ENCODE data around the gene TRAF3.

The TRAF3 gene

DNA sequence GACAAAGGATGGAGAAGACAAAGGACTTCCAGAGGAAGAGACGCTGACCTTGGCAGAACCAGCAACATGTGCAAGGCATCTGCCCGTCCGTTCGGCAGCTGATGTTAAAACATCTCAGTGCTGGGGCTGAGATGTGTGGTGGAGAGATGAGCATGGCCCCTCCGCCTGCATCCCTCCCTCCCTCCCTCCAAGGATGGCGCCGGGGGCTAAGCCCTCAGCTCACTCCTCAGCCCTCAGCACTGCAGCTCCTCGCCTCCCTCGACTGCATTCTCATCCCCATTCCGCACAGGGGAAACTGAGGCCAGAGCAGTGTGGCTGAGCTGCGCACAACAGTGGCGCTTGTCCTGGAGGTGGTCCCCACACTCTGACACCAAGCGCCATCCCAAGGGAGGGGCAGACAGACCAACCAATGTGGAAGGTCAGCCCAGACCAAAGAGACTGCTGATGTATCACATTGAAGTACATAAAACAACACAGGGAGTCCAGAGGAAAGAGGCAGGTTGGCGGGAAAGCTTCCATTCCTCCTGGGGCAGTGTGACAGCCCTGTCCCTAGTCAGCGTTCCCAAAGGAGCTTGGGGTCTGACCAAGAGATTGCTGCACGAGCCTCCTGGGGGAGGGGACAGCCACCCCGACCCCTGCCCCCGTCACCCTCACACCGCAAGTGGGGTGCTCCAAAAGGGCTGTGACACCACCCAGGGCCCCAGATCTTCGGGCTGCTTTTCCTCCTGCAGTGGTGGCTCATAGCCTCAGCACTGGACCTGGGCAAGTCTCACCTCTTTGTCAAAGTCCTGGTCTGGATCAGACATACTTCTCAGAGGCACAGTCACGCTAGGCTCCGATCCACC lies 160.3 kb downstream of the TRAF3 start:
- no peak overlapping the region for H3K4me3 ChIP-seq (ENCODE audit: low read depth, low read length)
- no peak for DNase-seq (ENCODE audit: low read depth)
- TF ChIP-seq, protein P1, sequence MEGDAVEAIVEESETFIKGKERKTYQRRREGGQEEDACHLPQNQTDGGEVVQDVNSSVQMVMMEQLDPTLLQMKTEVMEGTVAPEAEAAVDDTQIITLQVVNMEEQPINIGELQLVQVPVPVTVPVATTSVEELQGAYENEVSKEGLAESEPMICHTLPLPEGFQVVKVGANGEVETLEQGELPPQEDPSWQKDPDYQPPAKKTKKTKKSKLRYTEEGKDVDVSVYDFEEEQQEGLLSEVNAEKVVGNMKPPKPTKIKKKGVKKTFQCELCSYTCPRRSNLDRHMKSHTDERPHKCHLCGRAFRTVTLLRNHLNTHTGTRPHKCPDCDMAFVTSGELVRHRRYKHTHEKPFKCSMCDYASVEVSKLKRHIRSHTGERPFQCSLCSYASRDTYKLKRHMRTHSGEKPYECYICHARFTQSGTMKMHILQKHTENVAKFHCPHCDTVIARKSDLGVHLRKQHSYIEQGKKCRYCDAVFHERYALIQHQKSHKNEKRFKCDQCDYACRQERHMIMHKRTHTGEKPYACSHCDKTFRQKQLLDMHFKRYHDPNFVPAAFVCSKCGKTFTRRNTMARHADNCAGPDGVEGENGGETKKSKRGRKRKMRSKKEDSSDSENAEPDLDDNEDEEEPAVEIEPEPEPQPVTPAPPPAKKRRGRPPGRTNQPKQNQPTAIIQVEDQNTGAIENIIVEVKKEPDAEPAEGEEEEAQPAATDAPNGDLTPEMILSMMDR (IDR thresholded peaks at IDR 0.05; ENCODE audit: insufficient read depth, low read depth, low read length, missing control alignments), result no peak

DNA sequence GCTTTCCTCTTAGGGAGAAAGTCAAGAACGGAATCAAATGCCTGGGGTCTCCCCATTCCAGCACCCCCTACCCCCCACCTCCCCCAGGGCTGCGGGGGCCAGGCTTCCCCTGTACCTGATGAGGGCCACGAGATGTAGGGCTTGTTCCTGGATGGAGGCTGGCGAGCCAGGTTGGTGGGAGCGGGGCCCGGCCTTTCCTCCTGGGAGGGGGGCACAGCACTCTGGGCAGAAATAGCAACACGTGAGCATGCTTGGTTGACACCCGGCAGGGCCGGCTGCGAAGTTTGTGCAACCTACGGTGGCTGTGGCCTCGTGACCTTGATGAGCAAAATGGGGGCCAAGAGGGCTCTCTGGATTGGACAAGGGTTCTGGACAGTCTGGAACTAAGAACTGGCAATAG lies 160.9 kb downstream of the TRAF3 start:
- TF ChIP-seq, protein P1 (IDR thresholded peaks at IDR 0.05; ENCODE audit: insufficient read depth, low read depth, low read length, missing control alignments), result no peak
- DNase-seq (ENCODE audit: low read depth), result no peak
- H3K4me3 ChIP-seq (ENCODE audit: low read depth, low read length), result no peak overlapping the region

DNA sequence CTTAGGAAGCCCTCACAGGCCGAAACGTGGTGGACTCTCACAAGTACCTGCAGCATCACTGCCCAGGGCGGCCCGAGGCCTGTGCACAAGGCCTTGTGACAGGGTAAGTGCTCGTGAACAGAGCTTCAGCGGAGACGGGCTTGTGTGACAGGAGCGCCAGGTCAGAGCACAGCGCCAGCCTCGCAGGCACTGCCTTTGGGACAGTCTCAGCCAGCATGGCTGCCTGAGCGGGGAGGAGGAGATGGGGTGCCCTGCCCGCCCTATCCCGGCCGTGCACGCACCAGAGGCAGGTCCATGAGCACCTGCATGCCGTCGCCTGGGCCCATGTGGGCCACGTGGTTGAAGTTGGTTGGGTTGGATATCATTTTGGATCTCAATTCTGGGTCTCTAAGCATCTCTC lies 162.1 kb downstream of the TRAF3 start:
- DNase-seq (ENCODE audit: low read depth), result no peak
- no peak overlapping the region for H3K4me3 ChIP-seq (ENCODE audit: low read depth, low read length)
- TF ChIP-seq, protein P1 (IDR thresholded peaks at IDR 0.05; ENCODE audit: insufficient read depth, low read depth, low read length, missing control alignments), result no peak

DNA sequence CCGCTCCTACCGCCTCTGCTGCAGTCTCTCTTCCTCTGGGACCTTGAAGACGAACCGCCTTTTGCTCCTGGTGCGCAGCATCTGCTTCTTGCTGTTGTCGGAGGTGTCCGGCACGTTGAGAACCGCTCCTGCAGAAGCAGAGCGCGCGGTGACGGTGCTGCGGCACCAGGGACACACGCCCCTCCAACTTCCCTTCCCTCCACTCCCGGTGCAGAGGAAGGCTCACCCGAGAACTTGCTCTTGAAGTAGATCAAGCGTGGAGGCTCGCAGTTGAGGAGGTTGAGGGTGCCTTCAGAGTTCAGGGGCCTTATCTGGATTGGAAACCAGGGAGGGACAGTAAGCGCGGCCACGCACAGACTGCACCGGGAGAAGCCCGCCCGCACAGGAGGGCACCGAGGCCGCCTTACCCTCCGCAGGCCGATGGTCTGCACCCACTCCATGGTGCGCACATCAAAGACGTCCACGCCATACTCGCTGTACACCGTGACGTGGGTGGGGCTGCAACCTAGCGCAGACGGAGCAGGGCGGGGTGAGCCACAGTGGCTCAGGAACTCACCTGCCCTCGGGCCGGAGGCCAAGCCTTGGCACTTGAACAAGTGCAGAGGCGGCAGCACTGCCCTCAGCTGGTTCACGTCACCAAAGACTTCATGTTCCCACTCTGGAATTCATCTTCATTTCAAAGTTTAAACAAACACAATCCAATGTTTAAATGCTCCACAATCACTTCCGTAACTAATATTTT lies 162.7 kb downstream of the TRAF3 start:
- H3K4me3 ChIP-seq (ENCODE audit: low read depth, low read length), result no peak overlapping the region
- TF ChIP-seq, protein P1 (IDR thresholded peaks at IDR 0.05; ENCODE audit: insufficient read depth, low read depth, low read length, missing control alignments), result no peak
- DNase-seq (ENCODE audit: low read depth), result no peak

DNA sequence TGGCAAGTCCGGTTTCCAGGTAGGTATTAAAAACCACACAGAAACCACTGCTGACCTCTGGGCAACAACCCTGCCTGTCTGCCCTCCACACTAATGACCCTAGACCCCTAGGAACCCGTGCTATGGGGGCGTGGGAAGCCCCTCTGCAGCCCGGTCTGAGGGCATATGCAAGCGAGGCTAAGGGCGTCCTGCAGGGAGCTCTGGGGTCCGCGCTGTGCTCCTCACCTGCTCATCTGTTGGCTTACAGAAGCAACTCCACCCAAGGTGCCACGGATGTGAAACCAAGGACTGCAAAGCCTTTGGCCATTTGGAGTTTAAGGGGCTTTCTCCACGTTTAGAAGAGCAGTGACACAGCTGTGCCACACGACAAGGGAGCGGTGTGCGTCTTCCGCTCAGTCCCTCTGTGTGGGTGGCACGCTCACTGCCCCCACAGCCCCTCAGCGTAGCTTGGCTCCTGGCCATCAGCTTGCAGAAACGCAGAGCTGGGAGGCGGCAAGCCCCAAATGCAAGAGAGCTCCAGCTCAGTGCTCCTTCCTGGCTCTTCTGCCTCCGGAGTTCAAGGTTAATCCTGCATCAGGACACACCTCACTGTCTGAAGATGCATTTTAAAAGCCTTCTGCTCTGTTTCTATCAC lies 163.6 kb downstream of the TRAF3 start:
- DNase-seq (ENCODE audit: low read depth), result no peak
- TF ChIP-seq, protein P1 (IDR thresholded peaks at IDR 0.05; ENCODE audit: insufficient read depth, low read depth, low read length, missing control alignments), result no peak
- H3K4me3 ChIP-seq (ENCODE audit: low read depth, low read length), result no peak overlapping the region

DNA sequence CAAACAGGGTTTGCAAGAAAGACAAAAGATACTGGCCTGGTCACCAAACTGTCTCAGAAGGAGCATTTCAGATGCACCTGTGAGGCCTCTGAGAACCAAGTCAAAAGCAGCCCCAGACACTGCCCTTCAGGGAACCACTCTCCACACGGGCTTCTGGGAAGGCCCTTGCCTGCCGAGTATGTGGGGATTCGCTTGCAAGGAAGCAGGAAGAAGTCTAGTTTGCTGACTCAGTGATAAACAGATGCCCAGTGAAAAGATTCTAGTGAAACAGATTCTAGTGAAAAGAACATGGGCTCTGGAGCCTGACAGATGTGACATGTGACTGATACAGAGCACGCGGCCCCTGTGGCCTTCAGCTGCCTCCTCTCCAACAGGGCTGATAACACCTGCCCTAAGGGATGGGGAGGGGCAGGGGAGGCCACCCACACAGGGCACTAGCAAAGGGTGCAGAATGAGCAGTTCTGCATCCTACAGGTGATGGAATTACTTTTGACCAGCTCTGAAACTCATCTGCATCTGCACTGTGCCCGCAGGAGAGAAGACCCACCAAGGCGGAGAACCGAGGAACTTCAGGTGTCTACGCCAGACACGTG lies 164.3 kb downstream of the TRAF3 start:
- TF ChIP-seq, protein P1 (IDR thresholded peaks at IDR 0.05; ENCODE audit: insufficient read depth, low read depth, low read length, missing control alignments), result no peak
- no peak overlapping the region for H3K4me3 ChIP-seq (ENCODE audit: low read depth, low read length)
- no peak for DNase-seq (ENCODE audit: low read depth)
